ENCODE data around the gene DUOXA2.
"Not testable (repeated sequence)": the region's sequence is repeated elsewhere in the genome, so short reads cannot be mapped to it uniquely, and the experiment has no call there.

DNA sequence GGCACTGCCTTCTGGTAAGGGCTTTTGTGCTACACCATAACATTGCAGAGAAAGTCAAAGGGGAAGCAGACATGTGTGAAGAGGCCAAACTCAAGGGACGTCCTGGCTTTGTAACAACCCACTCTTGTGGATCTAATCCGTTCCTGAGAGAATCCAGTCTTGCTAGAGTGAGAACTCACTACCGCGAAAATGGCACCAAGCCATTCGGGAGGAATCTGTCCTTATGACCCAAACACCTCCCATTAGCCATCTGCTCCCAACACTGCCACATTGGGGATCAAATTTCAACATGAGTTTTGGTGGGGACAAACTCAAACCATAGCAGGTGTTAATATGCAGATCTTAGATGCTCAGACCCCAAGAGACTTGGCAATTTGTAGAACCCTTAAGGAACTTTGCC, 34.9 kb upstream of the DUOXA2 start:
- not testable (repeated sequence) for TF ChIP-seq POLR2A (IDR thresholded peaks at IDR 0.05)
- TF ChIP-seq, protein P1, sequence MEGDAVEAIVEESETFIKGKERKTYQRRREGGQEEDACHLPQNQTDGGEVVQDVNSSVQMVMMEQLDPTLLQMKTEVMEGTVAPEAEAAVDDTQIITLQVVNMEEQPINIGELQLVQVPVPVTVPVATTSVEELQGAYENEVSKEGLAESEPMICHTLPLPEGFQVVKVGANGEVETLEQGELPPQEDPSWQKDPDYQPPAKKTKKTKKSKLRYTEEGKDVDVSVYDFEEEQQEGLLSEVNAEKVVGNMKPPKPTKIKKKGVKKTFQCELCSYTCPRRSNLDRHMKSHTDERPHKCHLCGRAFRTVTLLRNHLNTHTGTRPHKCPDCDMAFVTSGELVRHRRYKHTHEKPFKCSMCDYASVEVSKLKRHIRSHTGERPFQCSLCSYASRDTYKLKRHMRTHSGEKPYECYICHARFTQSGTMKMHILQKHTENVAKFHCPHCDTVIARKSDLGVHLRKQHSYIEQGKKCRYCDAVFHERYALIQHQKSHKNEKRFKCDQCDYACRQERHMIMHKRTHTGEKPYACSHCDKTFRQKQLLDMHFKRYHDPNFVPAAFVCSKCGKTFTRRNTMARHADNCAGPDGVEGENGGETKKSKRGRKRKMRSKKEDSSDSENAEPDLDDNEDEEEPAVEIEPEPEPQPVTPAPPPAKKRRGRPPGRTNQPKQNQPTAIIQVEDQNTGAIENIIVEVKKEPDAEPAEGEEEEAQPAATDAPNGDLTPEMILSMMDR (IDR thresholded peaks at IDR 0.05), result not testable (repeated sequence)
